ENCODE measurements around the gene AJM1. TPM values are rescaled to one million over a fixed set of nuclear protein-coding genes. Genes with fewer than 3 reads are reported as not detected.
"Not testable (repeated sequence)": the region's sequence is repeated elsewhere in the genome, so short reads cannot be mapped to it uniquely, and the experiment has no call there.

Gene AJM1
- total RNA-seq, 4 donors from 2014 or later: 2.0 to 3.9 (median 3.7) TPM

DNA sequence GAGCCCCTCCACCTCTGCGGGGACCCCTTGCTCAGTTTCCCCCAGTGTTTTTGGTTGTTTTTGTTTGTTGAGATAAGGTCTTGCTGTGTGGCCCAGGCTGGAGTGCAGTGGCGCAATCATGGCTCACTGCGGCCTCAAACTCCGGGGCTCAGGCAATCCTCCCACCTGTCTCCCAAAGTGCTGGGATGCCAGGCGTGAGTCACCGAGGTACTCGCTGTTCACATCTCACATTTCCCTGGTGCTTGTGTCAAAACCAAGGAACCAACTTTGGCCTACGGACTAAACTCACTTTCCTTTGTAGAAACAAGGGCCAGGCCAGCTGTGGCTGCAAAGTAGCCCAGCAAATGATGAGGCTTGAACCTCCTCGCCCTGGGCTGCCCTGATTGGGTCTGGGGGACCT is 9.7 kb upstream of the AJM1 start:
- peaks cover 0 to 87% (median 18%) of the 10 kb centered on the region in 3 donors for H3K36me3 ChIP-seq
- no peaks in the 10 kb centered on the region for H3K4me1 ChIP-seq
- H3K9me3 ChIP-seq: no peaks in the 10 kb centered on the region
- TF ChIP-seq POLR2A (IDR thresholded peaks at IDR 0.05) (no peak), EP300 (IDR thresholded peaks at IDR 0.05) (no peak)
- TF ChIP-seq, protein P1, sequence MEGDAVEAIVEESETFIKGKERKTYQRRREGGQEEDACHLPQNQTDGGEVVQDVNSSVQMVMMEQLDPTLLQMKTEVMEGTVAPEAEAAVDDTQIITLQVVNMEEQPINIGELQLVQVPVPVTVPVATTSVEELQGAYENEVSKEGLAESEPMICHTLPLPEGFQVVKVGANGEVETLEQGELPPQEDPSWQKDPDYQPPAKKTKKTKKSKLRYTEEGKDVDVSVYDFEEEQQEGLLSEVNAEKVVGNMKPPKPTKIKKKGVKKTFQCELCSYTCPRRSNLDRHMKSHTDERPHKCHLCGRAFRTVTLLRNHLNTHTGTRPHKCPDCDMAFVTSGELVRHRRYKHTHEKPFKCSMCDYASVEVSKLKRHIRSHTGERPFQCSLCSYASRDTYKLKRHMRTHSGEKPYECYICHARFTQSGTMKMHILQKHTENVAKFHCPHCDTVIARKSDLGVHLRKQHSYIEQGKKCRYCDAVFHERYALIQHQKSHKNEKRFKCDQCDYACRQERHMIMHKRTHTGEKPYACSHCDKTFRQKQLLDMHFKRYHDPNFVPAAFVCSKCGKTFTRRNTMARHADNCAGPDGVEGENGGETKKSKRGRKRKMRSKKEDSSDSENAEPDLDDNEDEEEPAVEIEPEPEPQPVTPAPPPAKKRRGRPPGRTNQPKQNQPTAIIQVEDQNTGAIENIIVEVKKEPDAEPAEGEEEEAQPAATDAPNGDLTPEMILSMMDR (IDR thresholded peaks at IDR 0.05): no peak
- DNase-seq (ENCODE audit: low spot score in 2 of 2): no peak
- no peaks in the 10 kb centered on the region for H3K27me3 ChIP-seq
- 94 to 95% methylated on average over 9 of the region's 9 CpGs for WGBS, 2 donors
- H3K4me3 ChIP-seq: no peak overlapping the region
- H3K27ac ChIP-seq: no peak overlapping the region

DNA sequence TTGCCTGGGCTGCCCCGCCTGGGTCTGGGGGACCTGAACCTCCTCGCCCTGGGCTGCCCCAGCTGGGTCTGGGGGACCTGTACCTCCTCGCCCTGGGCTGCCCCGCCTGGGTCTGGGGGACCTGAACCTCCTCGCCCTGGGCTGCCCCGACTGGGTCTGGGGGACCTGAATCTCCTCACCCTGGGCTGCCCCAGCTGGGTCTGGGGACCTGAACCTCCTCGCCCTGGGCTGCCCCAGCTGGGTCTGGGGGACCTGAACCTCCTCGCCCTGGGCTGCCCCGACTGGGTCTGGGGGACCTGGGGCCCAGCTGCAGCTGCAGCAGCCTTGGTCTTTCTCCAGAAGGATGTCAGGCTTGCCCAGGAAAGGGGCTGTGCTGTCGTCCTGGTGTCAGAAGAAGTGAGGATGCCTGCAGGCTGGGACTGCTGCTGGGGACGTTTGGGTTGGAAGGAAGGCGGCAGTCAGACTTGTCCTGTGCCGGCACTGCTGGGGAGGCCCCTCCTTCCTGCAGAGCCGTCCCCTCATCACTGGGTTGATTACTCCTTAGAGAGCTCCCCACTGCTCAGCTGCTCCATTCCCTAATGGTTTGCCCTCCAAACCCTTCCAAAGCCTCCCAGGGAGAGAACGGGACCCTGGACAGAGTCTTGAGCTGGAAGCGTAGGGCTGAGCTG is 8.8 kb upstream of the AJM1 start:
- not testable (repeated sequence) for H3K4me1 ChIP-seq; H3K9me3 ChIP-seq; H3K27me3 ChIP-seq; DNase-seq (ENCODE audit: low spot score in 2 of 2); H3K4me3 ChIP-seq; H3K27ac ChIP-seq
- WGBS, 2 donors: 63 to 68% methylated on average over 8 to 10 of the region's 16 CpGs
- peaks cover 0 to 87% (median 18%) of the 10 kb centered on the region in 3 donors for H3K36me3 ChIP-seq

DNA sequence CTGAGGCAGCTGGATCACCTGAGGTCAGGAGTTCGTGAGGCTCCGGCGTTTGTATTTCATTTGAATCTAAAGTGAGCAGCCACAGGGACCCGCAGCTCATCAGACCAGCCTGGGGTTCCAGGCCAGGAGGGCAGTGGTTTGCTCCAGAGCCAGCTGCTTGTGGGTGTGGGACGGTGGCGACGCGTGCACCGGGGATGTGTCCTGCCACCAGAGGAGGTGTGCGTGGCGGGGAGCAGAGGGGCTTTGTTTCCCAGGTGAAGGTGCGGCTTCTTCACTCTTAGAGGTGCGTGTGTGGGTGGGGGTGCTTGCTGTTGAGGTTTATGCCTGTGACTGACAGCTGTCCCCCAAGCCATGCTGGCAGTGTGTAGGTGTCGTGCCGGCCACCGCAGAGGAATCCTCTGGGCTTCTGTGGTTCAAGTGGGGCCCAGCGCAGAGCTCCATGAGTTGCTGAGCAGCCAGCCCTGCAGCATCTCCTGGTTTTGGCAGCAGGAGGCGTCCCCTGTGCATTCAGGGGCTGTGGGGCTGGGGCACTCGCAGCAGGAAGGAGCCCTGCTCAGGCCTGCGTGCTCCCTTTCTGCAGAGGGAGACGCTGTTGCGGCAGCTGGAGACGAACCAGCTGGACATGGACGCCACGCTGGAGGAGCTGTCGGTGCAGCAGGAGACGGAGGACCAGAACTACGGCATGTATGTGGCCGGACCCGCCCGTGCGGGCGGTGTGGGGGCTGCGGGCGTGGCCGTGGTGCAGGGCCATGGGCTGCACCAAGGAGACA is 6.9 kb upstream of the AJM1 start:
- DNase-seq (ENCODE audit: low spot score in 2 of 2): no peak
- Histone ChIP-seq H3K4me1 (peaks cover 0 to 6% (median under 1%) of the 10 kb centered on the region in 4 donors), H3K4me3 (no peak overlapping the region), H3K9me3 (no peaks in the 10 kb centered on the region), H3K27ac (no peak overlapping the region), H3K36me3 (peaks cover 0 to 87% (median 6%) of the 10 kb centered on the region in 3 donors), H3K27me3 (no peaks in the 10 kb centered on the region)
- TF ChIP-seq, protein P1 (IDR thresholded peaks at IDR 0.05): no peak
- TF ChIP-seq EP300 (IDR thresholded peaks at IDR 0.05): no peak
- no peak for TF ChIP-seq POLR2A (IDR thresholded peaks at IDR 0.05)
- 90 to 94% methylated on average over 30 to 34 of the region's 36 CpGs for WGBS, 2 donors

DNA sequence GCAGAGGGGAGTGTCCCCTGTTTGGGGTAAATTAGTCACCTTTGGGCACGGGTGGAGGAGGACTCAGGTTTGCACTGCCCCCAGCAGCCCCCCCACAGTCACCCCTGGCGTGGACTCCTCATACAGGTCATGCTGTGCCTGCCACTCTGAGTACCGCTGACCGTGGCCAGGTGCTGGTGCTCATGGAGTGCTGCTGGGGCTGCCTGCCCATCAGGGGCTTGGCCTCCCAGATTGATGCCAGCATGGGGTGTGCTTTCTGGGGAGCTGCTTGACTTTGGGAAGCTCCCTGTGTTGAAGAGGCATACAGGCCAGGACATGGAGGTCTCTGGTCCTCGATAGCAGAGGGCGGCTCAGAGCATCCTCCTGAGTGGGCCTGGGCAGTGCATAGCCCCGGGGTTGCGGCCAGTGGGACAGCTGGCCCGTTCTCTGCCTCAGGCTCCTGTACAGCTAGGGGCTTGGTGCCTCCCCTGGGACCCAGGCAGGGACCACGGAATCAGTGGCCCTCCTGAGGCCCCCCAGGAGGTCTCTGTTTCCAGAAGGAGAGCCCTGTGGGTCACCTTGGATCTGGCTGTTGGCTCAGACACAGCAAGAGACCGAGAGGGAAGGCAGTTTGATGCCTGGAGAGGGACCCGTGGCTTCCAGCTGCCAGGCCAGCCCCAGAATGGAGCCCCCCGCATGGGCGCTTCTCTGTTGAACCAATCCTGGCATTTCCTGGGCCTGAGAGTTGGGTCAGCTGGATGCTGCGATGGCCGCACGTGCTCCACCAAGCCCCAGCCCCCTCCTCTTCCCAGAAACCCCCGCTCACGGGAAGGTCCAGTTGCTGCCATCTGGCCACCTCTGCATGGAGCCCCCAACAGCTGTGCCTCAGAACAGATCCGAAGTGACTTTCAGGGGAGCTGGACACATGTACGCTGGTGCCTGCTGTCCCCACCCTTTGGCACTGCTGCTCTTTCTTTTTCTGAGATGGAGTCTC is 6.1 kb upstream of the AJM1 start:
- Histone ChIP-seq H3K4me3 (no peak overlapping the region), H3K36me3 (peaks cover 0 to 85% (median 0%) of the 10 kb centered on the region in 3 donors), H3K27me3 (no peaks in the 10 kb centered on the region), H3K9me3 (no peaks in the 10 kb centered on the region), H3K27ac (no peak overlapping the region), H3K4me1 (peaks cover 0 to 15% (median 8%) of the 10 kb centered on the region in 4 donors)
- WGBS, 2 donors: 85 to 98% methylated on average over 13 to 15 of the region's 21 CpGs
- TF ChIP-seq POLR2A (IDR thresholded peaks at IDR 0.05) (no peak), EP300 (IDR thresholded peaks at IDR 0.05) (no peak)
- TF ChIP-seq, protein P1 (IDR thresholded peaks at IDR 0.05): no peak
- DNase-seq (ENCODE audit: low spot score in 2 of 2): no peak

DNA sequence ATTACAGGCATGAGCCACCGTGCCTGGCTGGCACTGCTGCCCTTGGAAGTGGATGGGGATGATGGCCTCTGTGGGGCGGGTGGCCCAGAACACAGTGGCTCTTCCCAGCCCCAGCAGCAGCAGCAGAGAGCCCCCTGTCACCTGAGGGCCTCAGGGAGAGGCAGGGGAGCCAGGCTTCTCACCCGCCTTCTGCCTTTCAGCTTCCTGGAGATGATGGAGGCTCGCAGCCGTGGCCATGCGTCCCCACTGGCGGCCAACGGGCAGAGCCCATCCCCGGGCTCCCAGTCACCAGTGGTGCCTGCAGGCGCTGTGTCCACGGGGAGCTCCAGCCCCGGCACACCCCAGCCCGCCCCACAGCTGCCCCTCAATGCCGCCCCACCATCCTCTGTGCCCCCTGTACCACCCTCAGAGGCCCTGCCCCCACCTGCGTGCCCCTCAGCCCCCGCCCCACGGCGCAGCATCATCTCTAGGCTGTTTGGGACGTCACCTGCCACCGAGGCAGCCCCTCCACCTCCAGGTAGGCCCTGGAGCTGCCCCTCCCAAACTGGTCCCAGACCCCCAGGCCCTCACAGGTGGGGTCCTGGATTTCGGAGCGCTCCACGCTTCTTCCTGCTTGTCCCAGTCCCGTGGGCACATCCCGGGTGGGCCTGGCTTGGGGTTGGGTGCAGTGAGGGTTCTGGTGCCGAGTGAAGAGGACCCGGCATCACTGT is 5.0 kb upstream of the AJM1 start:
- Histone ChIP-seq H3K4me1 (peaks cover 0 to 26% (median 19%) of the 10 kb centered on the region in 4 donors), H3K9me3 (no peaks in the 10 kb centered on the region), H3K36me3 (peaks cover 0 to 75% (median 0%) of the 10 kb centered on the region in 3 donors), H3K27me3 (no peaks in the 10 kb centered on the region), H3K27ac (no peak overlapping the region), H3K4me3 (no peak overlapping the region)
- TF ChIP-seq POLR2A (IDR thresholded peaks at IDR 0.05): no peak
- TF ChIP-seq, protein P1 (IDR thresholded peaks at IDR 0.05): no peak
- TF ChIP-seq EP300 (IDR thresholded peaks at IDR 0.05): no peak
- DNase-seq (ENCODE audit: low spot score in 2 of 2): no peak
- 92 to 93% methylated on average over 21 to 26 of the region's 27 CpGs for WGBS, 2 donors

DNA sequence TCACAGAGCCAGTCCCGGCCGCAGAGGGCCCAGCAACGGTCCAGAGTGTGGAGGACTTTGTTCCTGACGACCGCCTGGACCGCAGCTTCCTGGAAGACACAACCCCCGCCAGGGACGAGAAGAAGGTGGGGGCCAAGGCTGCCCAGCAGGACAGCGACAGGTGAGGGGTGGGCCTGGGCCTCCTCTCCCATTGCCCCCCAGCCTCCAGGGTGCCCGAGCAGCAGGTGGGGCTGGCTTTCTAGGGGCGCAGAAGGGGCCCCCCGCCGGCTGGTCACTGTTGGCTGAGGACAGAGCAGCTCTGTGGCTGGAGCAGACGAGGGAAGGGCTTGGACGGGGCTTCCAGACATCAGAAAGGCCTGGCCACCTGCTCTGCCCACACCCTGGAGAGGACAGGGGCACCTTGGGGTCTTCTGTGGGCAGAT is 4.4 kb upstream of the AJM1 start:
- not testable (repeated sequence) for DNase-seq (ENCODE audit: low spot score in 2 of 2); H3K4me3 ChIP-seq; H3K9me3 ChIP-seq; H3K27me3 ChIP-seq; H3K27ac ChIP-seq
- WGBS, 2 donors: 84 to 93% methylated on average over 8 to 13 of the region's 15 CpGs
- peaks cover 0 to 31% (median 24%) of the 10 kb centered on the region in 4 donors for H3K4me1 ChIP-seq
- peaks cover 0 to 69% (median 0%) of the 10 kb centered on the region in 3 donors for H3K36me3 ChIP-seq
